ENCODE measurements around the gene TECPR2.
"Not testable (repeated sequence)": the region's sequence is repeated elsewhere in the genome, so short reads cannot be mapped to it uniquely, and the experiment has no call there.

The TECPR2 gene

GRCh38 chr14:102516531-102517391 lies 154.0 kb downstream of the TECPR2 start:
- Histone ChIP-seq H3K27ac (ENCODE audit: low read depth, low read length) (peak overlapping the region; percentile 48), H3K27me3 (ENCODE audit: control insufficient read depth in 1 of 2, insufficient read depth in 2 of 2, low read length in 2 of 2) (no peaks in the 10 kb centered on the region), H3K9ac (ENCODE audit: low read length) (peak overlapping the region; percentile 39)

GRCh38 chr14:102517392-102518062 lies 154.8 kb downstream of the TECPR2 start:
- Histone ChIP-seq H3K27me3 (ENCODE audit: control insufficient read depth in 1 of 2, insufficient read depth in 2 of 2, low read length in 2 of 2) (no peaks in the 10 kb centered on the region), H3K4me3 (ENCODE audit: low read depth in 1 of 2, low read length in 2 of 2) (peak overlapping the region; percentile 61 to 66), H3K9ac (ENCODE audit: low read length) (peak overlapping the region; percentile 39), H3K9me3 (ENCODE audit: low read length) (no peaks in the 10 kb centered on the region), H3K27ac (ENCODE audit: low read depth, low read length) (peak overlapping the region; percentile 48), H3K36me3 (ENCODE audit: insufficient read depth, low read length) (no peaks in the 10 kb centered on the region), H3K4me1 (ENCODE audit: insufficient read depth, low read length) (peaks cover 3% of the 10 kb centered on the region)

More at GRCh38 chr14:102516531-102517391, 154.0 kb downstream of the TECPR2 start:
- Histone ChIP-seq H3K9me3 (ENCODE audit: low read length) (no peaks in the 10 kb centered on the region), H3K36me3 (ENCODE audit: insufficient read depth, low read length) (no peaks in the 10 kb centered on the region), H3K4me3 (ENCODE audit: low read depth in 1 of 2, low read length in 2 of 2) (peak overlapping the region; percentile 61 to 66), H3K4me1 (ENCODE audit: insufficient read depth, low read length) (peaks cover 3% of the 10 kb centered on the region)

- Histone ChIP-seq H3K27ac (ENCODE audit: low read depth, low read length) (no peak overlapping the region), H3K36me3 (ENCODE audit: insufficient read depth, low read length) (no peaks in the 10 kb centered on the region), H3K4me3 (ENCODE audit: low read depth in 1 of 2, low read length in 2 of 2) (no peak overlapping the region), H3K4me1 (ENCODE audit: insufficient read depth, low read length) (peaks cover 3% of the 10 kb centered on the region), H3K9ac (ENCODE audit: low read length) (no peak overlapping the region), H3K9me3 (ENCODE audit: low read length) (no peaks in the 10 kb centered on the region), H3K27me3 (ENCODE audit: control insufficient read depth in 1 of 2, insufficient read depth in 2 of 2, low read length in 2 of 2) (no peaks in the 10 kb centered on the region)
Observed at GRCh38 chr14:102518063-102518648, 155.4 kb downstream of the TECPR2 start.

GRCh38 chr14:102519709-102520108 lies 157.0 kb downstream of the TECPR2 start:
- not testable (repeated sequence) for H3K4me3 ChIP-seq (ENCODE audit: low read depth in 1 of 2, low read length in 2 of 2); H3K9me3 ChIP-seq (ENCODE audit: low read length); H3K27ac ChIP-seq (ENCODE audit: low read depth, low read length); H3K27me3 ChIP-seq (ENCODE audit: control insufficient read depth in 1 of 2, insufficient read depth in 2 of 2, low read length in 2 of 2); H3K9ac ChIP-seq (ENCODE audit: low read length); H3K36me3 ChIP-seq (ENCODE audit: insufficient read depth, low read length)
- H3K4me1 ChIP-seq (ENCODE audit: insufficient read depth, low read length) = peaks cover 12% of the 10 kb centered on the region

- Histone ChIP-seq H3K4me3 (ENCODE audit: low read depth in 1 of 2, low read length in 2 of 2) (no peak overlapping the region), H3K4me1 (ENCODE audit: insufficient read depth, low read length) (peaks cover 9% of the 10 kb centered on the region), H3K27me3 (ENCODE audit: control insufficient read depth in 1 of 2, insufficient read depth in 2 of 2, low read length in 2 of 2) (no peaks in the 10 kb centered on the region), H3K36me3 (ENCODE audit: insufficient read depth, low read length) (no peaks in the 10 kb centered on the region), H3K9me3 (ENCODE audit: low read length) (no peaks in the 10 kb centered on the region), H3K9ac (ENCODE audit: low read length) (no peak overlapping the region), H3K27ac (ENCODE audit: low read depth, low read length) (no peak overlapping the region)
Observed at GRCh38 chr14:102523200-102523568, 160.4 kb downstream of the TECPR2 start.

GRCh38 chr14:102523569-102524450 lies 161.1 kb downstream of the TECPR2 start:
- H3K9me3 ChIP-seq (ENCODE audit: low read length) = no peaks in the 10 kb centered on the region
- H3K4me1 ChIP-seq (ENCODE audit: insufficient read depth, low read length) = peaks cover 9% of the 10 kb centered on the region
- no peaks in the 10 kb centered on the region for H3K27me3 ChIP-seq (ENCODE audit: control insufficient read depth in 1 of 2, insufficient read depth in 2 of 2, low read length in 2 of 2)
- no peaks in the 10 kb centered on the region for H3K36me3 ChIP-seq (ENCODE audit: insufficient read depth, low read length)
- H3K9ac ChIP-seq (ENCODE audit: low read length) = no peak overlapping the region
- peak overlapping the region; percentile 93 for H3K27ac ChIP-seq (ENCODE audit: low read depth, low read length)
- H3K4me3 ChIP-seq (ENCODE audit: low read depth in 1 of 2, low read length in 2 of 2) = peak overlapping the region; percentile 32 to 90

GRCh38 chr14:102524451-102525218 lies 161.9 kb downstream of the TECPR2 start:
- Histone ChIP-seq H3K27ac (ENCODE audit: low read depth, low read length) (peak overlapping the region; percentile 93), H3K4me1 (ENCODE audit: insufficient read depth, low read length) (peaks cover 9% of the 10 kb centered on the region), H3K4me3 (ENCODE audit: low read depth in 1 of 2, low read length in 2 of 2) (peak overlapping the region; percentile 90), H3K9ac (ENCODE audit: low read length) (peak overlapping the region; percentile 62), H3K9me3 (ENCODE audit: low read length) (no peaks in the 10 kb centered on the region), H3K36me3 (ENCODE audit: insufficient read depth, low read length) (no peaks in the 10 kb centered on the region), H3K27me3 (ENCODE audit: control insufficient read depth in 1 of 2, insufficient read depth in 2 of 2, low read length in 2 of 2) (no peaks in the 10 kb centered on the region)

GRCh38 chr14:102525219-102525928 lies 162.6 kb downstream of the TECPR2 start:
- Histone ChIP-seq H3K4me1 (ENCODE audit: insufficient read depth, low read length) (peaks cover 9% of the 10 kb centered on the region), H3K4me3 (ENCODE audit: low read depth in 1 of 2, low read length in 2 of 2) (peak overlapping the region; percentile 90), H3K9me3 (ENCODE audit: low read length) (no peaks in the 10 kb centered on the region), H3K27me3 (ENCODE audit: control insufficient read depth in 1 of 2, insufficient read depth in 2 of 2, low read length in 2 of 2) (no peaks in the 10 kb centered on the region), H3K27ac (ENCODE audit: low read depth, low read length) (peak overlapping the region; percentile 93), H3K9ac (ENCODE audit: low read length) (peak overlapping the region; percentile 62), H3K36me3 (ENCODE audit: insufficient read depth, low read length) (no peaks in the 10 kb centered on the region)

GRCh38 chr14:102525929-102526497 lies 163.3 kb downstream of the TECPR2 start:
- no peaks in the 10 kb centered on the region for H3K27me3 ChIP-seq (ENCODE audit: control insufficient read depth in 1 of 2, insufficient read depth in 2 of 2, low read length in 2 of 2)
- H3K27ac ChIP-seq (ENCODE audit: low read depth, low read length) = no peak overlapping the region
- no peaks in the 10 kb centered on the region for H3K9me3 ChIP-seq (ENCODE audit: low read length)
- no peak overlapping the region for H3K4me3 ChIP-seq (ENCODE audit: low read depth in 1 of 2, low read length in 2 of 2)
- H3K4me1 ChIP-seq (ENCODE audit: insufficient read depth, low read length) = peaks cover 9% of the 10 kb centered on the region
- no peak overlapping the region for H3K9ac ChIP-seq (ENCODE audit: low read length)
- no peaks in the 10 kb centered on the region for H3K36me3 ChIP-seq (ENCODE audit: insufficient read depth, low read length)

All from muscle layer of colon (tissue), 2 donors.